ENCODE data around the gene ZNF423.

ZNF423 gene

DNA sequence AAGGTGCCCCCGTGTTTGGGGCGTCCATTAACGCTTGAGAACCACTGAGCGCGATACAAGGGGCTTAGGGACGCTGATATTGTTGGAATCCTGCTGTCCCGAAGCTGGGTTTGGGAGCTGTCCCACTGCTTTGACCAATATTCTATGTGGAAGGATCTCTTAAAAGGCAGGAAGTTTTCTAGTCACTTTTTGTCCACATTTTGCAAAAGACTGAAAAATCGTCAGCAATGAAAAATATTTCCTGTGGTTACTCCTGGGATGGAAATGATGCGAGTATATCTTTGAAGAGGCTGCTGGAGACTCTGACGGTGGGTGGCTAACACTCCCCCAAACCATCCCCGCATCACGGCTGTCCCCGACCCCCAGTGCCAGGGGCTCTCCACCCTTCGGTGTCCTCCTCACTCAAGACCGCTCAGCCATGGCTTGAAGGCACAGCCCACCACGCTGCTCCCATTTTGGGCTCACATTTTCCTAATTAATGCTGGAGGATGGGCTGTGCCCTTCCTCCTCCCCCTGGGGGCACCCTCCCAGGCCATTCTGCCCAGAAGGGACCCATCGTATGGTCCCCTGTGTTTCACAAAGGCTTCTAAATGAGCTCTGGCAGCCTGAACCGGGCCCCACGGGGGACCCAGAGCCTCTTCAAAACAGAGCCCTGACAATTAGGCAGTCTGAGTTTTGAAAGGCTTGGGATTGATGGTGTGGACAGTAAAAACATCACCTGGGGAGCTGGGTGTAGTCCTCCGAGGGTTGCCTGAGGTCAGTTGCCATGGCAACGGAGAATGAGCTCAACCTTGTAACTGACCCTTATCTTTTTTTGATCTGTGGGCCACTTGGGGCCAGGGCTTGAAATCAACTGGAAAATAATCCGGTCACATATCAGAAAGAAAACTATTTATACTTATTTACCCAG is 323.7 kb downstream of the ZNF423 start:
- Histone ChIP-seq H3K36me3 (ENCODE audit: control insufficient read depth in 2 of 2, insufficient read depth in 2 of 2, low read length in 2 of 2) (no peaks in the 10 kb centered on the region), H3K9ac (ENCODE audit: low read depth in 1 of 2, low read length in 2 of 2) (no peak overlapping the region), H3K4me3 (ENCODE audit: low read length in 2 of 2) (no peak overlapping the region), H3K9me3 (ENCODE audit: control insufficient read depth in 2 of 2, low read length in 2 of 2) (no peaks in the 10 kb centered on the region), H3K4me1 (ENCODE audit: control insufficient read depth in 2 of 2, insufficient read depth in 2 of 2, low read length in 2 of 2) (no peaks in the 10 kb centered on the region), H3K27me3 (ENCODE audit: control insufficient read depth in 2 of 2, insufficient read depth in 2 of 2, low read length in 2 of 2) (peaks cover 0 to 5% of the 10 kb centered on the region in 2 donors), H3K27ac (ENCODE audit: low read depth in 2 of 2, low read length in 2 of 2) (no peak overlapping the region)

DNA sequence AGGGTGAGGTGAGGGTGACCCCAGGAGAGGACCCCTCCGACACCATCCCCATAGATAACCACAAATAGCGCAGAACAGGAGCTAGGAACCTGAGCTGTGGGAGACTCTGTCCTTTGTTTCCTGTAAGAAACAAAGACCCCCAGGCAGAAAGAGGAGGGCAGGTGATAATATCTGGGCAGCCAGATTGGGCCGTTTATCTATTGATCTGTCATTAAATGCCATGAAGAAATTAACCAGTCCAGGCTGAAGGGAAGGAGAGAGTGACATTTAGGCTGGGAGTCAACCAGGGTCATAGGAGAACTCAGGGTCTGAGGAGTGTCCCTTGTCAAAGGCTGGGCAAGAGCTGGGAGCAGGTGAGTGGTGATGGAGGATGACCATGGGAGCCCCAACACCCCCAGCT is 324.5 kb downstream of the ZNF423 start:
- H3K9ac ChIP-seq (ENCODE audit: low read depth in 1 of 2, low read length in 2 of 2), result no peak overlapping the region
- H3K27me3 ChIP-seq (ENCODE audit: control insufficient read depth in 2 of 2, insufficient read depth in 2 of 2, low read length in 2 of 2), result peaks cover 0 to 5% of the 10 kb centered on the region in 2 donors
- no peaks in the 10 kb centered on the region for H3K36me3 ChIP-seq (ENCODE audit: control insufficient read depth in 2 of 2, insufficient read depth in 2 of 2, low read length in 2 of 2)
- H3K4me1 ChIP-seq (ENCODE audit: control insufficient read depth in 2 of 2, insufficient read depth in 2 of 2, low read length in 2 of 2), result no peaks in the 10 kb centered on the region
- no peak overlapping the region for H3K27ac ChIP-seq (ENCODE audit: low read depth in 2 of 2, low read length in 2 of 2)
- no peak overlapping the region for H3K4me3 ChIP-seq (ENCODE audit: low read length in 2 of 2)
- H3K9me3 ChIP-seq (ENCODE audit: control insufficient read depth in 2 of 2, low read length in 2 of 2), result no peaks in the 10 kb centered on the region

DNA sequence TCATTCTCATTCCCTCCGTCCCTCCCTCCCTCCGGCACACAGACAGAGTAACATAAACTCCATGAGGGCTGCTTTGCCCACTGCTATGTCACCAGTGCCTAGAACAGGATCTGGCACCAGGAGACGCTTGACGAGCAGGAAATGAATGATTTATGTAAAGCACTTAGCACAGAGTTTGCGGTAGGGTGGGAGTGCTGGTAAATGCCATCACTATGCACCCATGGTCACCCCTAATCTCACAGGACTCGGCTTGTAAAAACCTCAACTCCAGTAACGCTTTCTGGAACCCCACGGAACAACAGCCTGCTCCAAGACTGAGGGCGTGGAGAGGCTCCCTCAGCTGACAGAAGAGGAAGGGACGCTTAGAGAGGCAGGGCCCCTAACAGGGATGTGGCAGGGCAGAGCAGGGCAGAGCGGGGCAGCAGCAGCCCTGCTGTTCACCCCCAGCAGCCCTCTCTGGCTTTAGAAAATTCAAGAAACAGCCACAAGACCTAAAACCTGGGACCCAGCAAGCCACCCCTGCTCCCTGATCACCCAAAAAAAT is 325.4 kb downstream of the ZNF423 start:
- no peaks in the 10 kb centered on the region for H3K9me3 ChIP-seq (ENCODE audit: control insufficient read depth in 2 of 2, low read length in 2 of 2)
- peaks cover 0 to 5% of the 10 kb centered on the region in 2 donors for H3K27me3 ChIP-seq (ENCODE audit: control insufficient read depth in 2 of 2, insufficient read depth in 2 of 2, low read length in 2 of 2)
- no peaks in the 10 kb centered on the region for H3K4me1 ChIP-seq (ENCODE audit: control insufficient read depth in 2 of 2, insufficient read depth in 2 of 2, low read length in 2 of 2)
- H3K4me3 ChIP-seq (ENCODE audit: low read length in 2 of 2), result no peak overlapping the region
- H3K9ac ChIP-seq (ENCODE audit: low read depth in 1 of 2, low read length in 2 of 2), result no peak overlapping the region
- no peak overlapping the region for H3K27ac ChIP-seq (ENCODE audit: low read depth in 2 of 2, low read length in 2 of 2)
- H3K36me3 ChIP-seq (ENCODE audit: control insufficient read depth in 2 of 2, insufficient read depth in 2 of 2, low read length in 2 of 2), result no peaks in the 10 kb centered on the region

DNA sequence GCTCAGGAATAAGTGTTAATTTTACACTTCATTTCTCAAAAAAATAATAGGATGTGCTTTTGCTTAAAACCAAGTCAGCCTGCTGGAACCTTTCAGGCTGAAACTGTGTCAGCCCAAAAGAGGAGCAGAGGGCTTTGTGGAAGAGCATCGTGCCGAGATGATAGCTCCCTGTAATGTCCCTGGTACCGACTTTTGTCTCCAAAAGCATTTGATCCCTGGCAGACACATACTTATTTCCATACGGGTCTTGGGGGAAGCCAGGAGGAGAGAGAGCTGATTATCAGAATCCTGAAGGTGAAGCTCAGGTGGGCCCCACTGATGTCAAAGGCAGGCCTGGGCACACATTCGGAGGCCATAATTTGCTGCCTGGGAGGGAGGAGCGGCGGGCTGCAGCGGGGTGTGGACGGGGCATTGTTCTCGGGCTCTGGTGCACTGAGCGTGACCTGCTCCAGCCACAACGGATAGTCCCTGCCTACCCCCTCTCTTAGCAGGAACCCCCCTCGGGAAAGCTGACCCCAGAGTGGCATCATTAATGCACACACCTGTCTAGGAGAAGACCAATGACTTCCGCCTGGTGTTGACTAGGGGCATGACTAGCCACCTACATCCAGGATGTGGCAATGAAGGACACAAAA is 326.4 kb downstream of the ZNF423 start:
- no peak overlapping the region for H3K9ac ChIP-seq (ENCODE audit: low read depth in 1 of 2, low read length in 2 of 2)
- H3K4me1 ChIP-seq (ENCODE audit: control insufficient read depth in 2 of 2, insufficient read depth in 2 of 2, low read length in 2 of 2), result no peaks in the 10 kb centered on the region

DNA sequence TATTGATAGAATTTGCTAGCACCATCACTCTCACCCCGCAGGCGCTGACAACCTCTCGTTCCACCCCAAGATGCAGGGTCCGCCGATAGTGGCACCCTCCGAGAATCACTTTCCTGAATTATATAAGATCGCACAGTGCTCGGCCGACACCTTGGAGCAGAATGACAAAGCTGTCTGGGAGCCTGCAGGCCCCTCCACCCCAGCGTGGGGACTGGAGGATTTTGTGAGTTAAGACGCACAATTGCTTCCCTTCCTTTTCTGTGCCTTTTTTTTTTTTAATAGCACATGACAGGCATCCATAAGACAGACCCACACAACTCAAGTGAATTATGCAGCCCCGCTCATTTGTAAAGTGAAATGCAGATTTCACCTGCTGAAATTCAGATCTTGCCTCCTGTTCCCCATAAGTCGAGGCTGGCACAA is 327.0 kb downstream of the ZNF423 start:
- Histone ChIP-seq H3K27ac (ENCODE audit: low read depth in 2 of 2, low read length in 2 of 2) (no peak overlapping the region), H3K36me3 (ENCODE audit: control insufficient read depth in 2 of 2, insufficient read depth in 2 of 2, low read length in 2 of 2) (no peaks in the 10 kb centered on the region), H3K9ac (ENCODE audit: low read depth in 1 of 2, low read length in 2 of 2) (no peak overlapping the region), H3K4me3 (ENCODE audit: low read length in 2 of 2) (no peak overlapping the region), H3K9me3 (ENCODE audit: control insufficient read depth in 2 of 2, low read length in 2 of 2) (no peaks in the 10 kb centered on the region), H3K27me3 (ENCODE audit: control insufficient read depth in 2 of 2, insufficient read depth in 2 of 2, low read length in 2 of 2) (peaks cover 0 to 5% of the 10 kb centered on the region in 2 donors), H3K4me1 (ENCODE audit: control insufficient read depth in 2 of 2, insufficient read depth in 2 of 2, low read length in 2 of 2) (no peaks in the 10 kb centered on the region)

More for the DNA sequence above, 326.4 kb downstream of the ZNF423 start:
- H3K27ac ChIP-seq (ENCODE audit: low read depth in 2 of 2, low read length in 2 of 2), result no peak overlapping the region
- H3K36me3 ChIP-seq (ENCODE audit: control insufficient read depth in 2 of 2, insufficient read depth in 2 of 2, low read length in 2 of 2), result no peaks in the 10 kb centered on the region
- H3K9me3 ChIP-seq (ENCODE audit: control insufficient read depth in 2 of 2, low read length in 2 of 2), result no peaks in the 10 kb centered on the region
- peaks cover 0 to 5% of the 10 kb centered on the region in 2 donors for H3K27me3 ChIP-seq (ENCODE audit: control insufficient read depth in 2 of 2, insufficient read depth in 2 of 2, low read length in 2 of 2)
- no peak overlapping the region for H3K4me3 ChIP-seq (ENCODE audit: low read length in 2 of 2)

DNA sequence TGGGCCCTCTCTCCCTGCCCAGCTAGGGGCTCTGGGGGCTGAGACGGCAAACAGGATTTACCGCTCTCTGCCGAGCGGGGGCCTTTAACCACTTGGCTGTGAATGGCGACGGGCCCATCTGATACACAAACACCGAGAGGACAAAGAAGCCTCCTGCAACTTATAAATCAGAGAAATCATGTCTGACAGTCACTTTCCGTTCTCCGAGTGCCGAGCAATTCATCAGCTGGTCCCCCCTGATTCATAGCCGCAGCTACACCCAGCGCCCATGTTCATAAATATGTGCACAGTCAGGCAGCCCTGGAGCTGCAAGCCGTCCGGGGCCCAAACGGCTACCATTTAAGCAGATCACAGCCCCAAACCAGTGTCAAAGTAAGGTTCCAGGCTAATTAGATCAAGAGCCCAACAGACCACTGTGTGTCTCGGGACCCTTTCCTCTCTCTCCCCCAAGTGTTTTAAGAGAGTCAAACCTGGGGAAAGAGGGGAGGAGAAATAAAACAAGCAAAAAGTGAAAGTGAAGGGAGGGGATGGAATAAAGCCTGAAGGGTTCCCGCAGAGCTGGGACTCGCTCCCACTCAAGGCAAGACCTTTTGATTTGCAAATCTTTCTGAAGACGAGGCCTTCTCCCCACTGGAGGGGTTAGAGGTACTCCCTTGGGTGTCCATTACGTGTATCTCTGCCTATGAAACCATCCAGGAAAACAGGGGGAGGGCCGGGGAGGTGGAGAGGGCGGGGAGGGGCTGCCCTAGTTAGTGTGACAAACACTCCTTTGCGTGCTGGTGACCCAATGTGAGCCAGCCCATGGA is 327.6 kb downstream of the ZNF423 start:
- Histone ChIP-seq H3K27me3 (ENCODE audit: control insufficient read depth in 2 of 2, insufficient read depth in 2 of 2, low read length in 2 of 2) (peaks cover 0 to 5% of the 10 kb centered on the region in 2 donors), H3K9me3 (ENCODE audit: control insufficient read depth in 2 of 2, low read length in 2 of 2) (no peaks in the 10 kb centered on the region), H3K36me3 (ENCODE audit: control insufficient read depth in 2 of 2, insufficient read depth in 2 of 2, low read length in 2 of 2) (no peaks in the 10 kb centered on the region), H3K9ac (ENCODE audit: low read depth in 1 of 2, low read length in 2 of 2) (no peak overlapping the region), H3K4me3 (ENCODE audit: low read length in 2 of 2) (peak overlapping the region; percentile 33 to 63), H3K4me1 (ENCODE audit: control insufficient read depth in 2 of 2, insufficient read depth in 2 of 2, low read length in 2 of 2) (no peaks in the 10 kb centered on the region), H3K27ac (ENCODE audit: low read depth in 2 of 2, low read length in 2 of 2) (no peak overlapping the region)

DNA sequence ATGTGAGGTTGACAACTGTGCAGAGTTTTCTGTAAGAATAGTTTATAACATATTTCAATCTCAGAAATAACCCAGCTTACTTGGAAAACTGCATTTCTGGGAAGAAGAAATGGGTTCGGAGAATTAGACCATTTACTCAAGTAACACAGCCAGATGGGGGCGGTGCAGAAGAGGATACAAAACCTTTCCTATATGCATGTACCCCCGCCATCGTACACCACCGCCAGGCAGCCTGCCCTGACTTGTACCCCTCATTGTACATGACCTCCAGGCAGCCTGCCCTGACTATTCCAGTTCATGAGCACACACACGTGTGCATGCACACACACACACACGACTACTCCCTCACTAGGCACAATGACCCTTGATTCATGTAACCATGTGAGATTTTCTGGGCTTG is 328.3 kb downstream of the ZNF423 start:
- Histone ChIP-seq H3K4me1 (ENCODE audit: control insufficient read depth in 2 of 2, insufficient read depth in 2 of 2, low read length in 2 of 2) (no peaks in the 10 kb centered on the region), H3K4me3 (ENCODE audit: low read length in 2 of 2) (no peak overlapping the region), H3K9ac (ENCODE audit: low read depth in 1 of 2, low read length in 2 of 2) (no peak overlapping the region), H3K36me3 (ENCODE audit: control insufficient read depth in 2 of 2, insufficient read depth in 2 of 2, low read length in 2 of 2) (no peaks in the 10 kb centered on the region), H3K27ac (ENCODE audit: low read depth in 2 of 2, low read length in 2 of 2) (no peak overlapping the region), H3K9me3 (ENCODE audit: control insufficient read depth in 2 of 2, low read length in 2 of 2) (no peaks in the 10 kb centered on the region), H3K27me3 (ENCODE audit: control insufficient read depth in 2 of 2, insufficient read depth in 2 of 2, low read length in 2 of 2) (peaks cover 0 to 5% of the 10 kb centered on the region in 2 donors)

DNA sequence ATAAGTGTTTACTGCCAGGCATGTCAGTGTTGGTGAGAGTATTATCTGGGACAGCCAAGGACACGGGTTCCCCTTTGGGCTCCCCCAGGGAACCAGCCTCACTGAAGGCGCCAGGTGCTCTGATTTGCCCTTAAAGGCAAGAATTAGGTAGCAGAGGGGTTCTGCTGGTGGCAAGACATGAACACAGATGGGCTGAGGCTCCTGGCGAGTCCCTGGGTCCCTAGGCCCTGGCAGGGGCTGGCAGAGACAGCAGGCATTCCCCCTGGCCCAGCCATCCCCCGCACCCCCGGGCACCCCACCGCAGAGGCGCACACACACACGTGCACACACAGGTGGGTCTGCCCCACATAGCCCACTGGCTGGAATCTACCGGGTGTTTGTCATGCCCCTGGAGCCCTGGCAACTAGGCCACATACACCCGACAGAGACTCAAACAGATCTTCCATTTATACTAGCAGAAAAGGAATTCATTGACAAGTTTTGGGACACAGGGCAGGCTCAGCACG is 329.0 kb downstream of the ZNF423 start:
- Histone ChIP-seq H3K27me3 (ENCODE audit: control insufficient read depth in 2 of 2, insufficient read depth in 2 of 2, low read length in 2 of 2) (peaks cover 0 to 5% of the 10 kb centered on the region in 2 donors), H3K36me3 (ENCODE audit: control insufficient read depth in 2 of 2, insufficient read depth in 2 of 2, low read length in 2 of 2) (no peaks in the 10 kb centered on the region), H3K9me3 (ENCODE audit: control insufficient read depth in 2 of 2, low read length in 2 of 2) (no peaks in the 10 kb centered on the region), H3K9ac (ENCODE audit: low read depth in 1 of 2, low read length in 2 of 2) (no peak overlapping the region), H3K27ac (ENCODE audit: low read depth in 2 of 2, low read length in 2 of 2) (no peak overlapping the region), H3K4me1 (ENCODE audit: control insufficient read depth in 2 of 2, insufficient read depth in 2 of 2, low read length in 2 of 2) (no peaks in the 10 kb centered on the region), H3K4me3 (ENCODE audit: low read length in 2 of 2) (no peak overlapping the region)

DNA sequence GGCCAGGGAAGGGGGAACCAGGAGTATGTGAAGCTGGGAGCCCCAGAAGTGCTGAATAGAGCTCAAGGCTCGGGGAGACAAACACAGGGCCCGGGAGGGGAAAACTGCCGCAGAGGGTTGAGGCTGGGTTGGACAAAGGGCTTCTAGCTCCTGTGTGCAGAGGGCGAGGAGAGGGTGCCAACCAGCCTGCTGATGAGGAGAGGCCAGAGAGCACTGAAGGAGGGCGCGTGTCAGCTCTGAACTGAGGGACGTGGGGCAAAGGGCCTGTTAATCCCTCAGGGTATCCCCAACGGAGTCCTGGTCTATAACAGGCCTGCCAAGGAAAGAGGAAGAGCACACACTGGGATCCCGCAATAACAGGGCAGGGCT is 331.0 kb downstream of the ZNF423 start:
- Histone ChIP-seq H3K36me3 (ENCODE audit: control insufficient read depth in 2 of 2, insufficient read depth in 2 of 2, low read length in 2 of 2) (no peaks in the 10 kb centered on the region), H3K9me3 (ENCODE audit: control insufficient read depth in 2 of 2, low read length in 2 of 2) (no peaks in the 10 kb centered on the region), H3K4me1 (ENCODE audit: control insufficient read depth in 2 of 2, insufficient read depth in 2 of 2, low read length in 2 of 2) (no peaks in the 10 kb centered on the region), H3K9ac (ENCODE audit: low read depth in 1 of 2, low read length in 2 of 2) (no peak overlapping the region), H3K27me3 (ENCODE audit: control insufficient read depth in 2 of 2, insufficient read depth in 2 of 2, low read length in 2 of 2) (peaks cover 0 to 2% of the 10 kb centered on the region in 2 donors), H3K27ac (ENCODE audit: low read depth in 2 of 2, low read length in 2 of 2) (no peak overlapping the region), H3K4me3 (ENCODE audit: low read length in 2 of 2) (no peak overlapping the region)
